Measurements from ENCODE around the gene MAP2K2. TPM values are rescaled to one million over a fixed set of nuclear protein-coding genes. Genes with fewer than 3 reads are reported as not detected.

The MAP2K2 gene
- total and polyA plus RNA-seq, 9 of the 15 experiments (the other 6 are each of a cell fraction or from before 2014, with no cell fraction given), result 1.0 to 151 (median 58.3) TPM

DNA sequence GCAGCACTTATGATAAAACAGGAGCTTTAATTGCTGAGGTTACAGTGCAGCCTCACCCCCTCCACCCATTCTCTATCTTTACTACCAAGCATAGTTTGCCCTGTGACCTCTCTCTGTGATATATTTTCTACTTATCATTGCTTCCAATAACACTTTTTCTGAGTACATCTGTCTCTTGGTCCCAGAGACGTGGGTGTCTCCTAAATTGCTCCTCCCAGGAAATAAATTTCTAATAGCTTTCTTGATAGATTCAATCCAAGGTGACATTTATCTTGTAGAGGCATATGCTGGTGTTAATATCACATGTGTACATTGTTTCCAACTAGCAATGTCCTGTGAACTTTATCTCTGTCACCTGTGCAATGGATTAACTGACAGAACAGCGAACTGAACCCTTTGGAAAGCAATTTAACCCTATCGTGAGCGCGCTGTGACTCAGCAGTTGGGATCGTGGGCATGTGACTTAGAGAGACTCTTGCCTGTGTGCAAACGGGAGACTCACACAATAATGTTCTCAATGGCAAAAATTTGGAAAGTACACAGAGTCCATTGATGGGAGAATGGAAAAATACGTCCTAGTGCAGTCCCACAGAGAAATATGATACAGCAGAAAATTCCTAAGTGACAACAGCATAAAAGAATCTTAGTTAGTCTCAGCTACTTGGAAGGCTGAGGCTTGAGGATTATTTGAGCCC is 7.0 kb upstream of the MAP2K2 start (continued):
- TF ChIP-seq ZFX (CRISPR knock-in tag; IDR thresholded peaks at IDR 0.05) (peak; percentile 26; the same call in 1 of the 2 replicates), XRCC5 (IDR thresholded peaks at IDR 0.05; ENCODE audit: low read depth, low read length) (no peak), CC2D1A (IDR thresholded peaks at IDR 0.05) (peak; percentile 62; the same call in 1 of the 2 replicates), DACH1 (IDR thresholded peaks at IDR 0.05; ENCODE audit: partially characterized antibody) (peak; percentile 97), CBFA2T3 (IDR thresholded peaks at IDR 0.05) (peak; percentile 97), BRD4 (IDR thresholded peaks at IDR 0.05) (no peak), SMARCE1 (IDR thresholded peaks at IDR 0.05) (peak; percentile 83), TEAD4 (IDR thresholded peaks at IDR 0.05; ENCODE audit: low read length) (peak; percentile 94), TEAD4 (CRISPR knock-in tag; IDR thresholded peaks at IDR 0.05; ENCODE audit: borderline replicate concordance) (no peak), ZNF41 (CRISPR knock-in tag; conservative IDR thresholded peaks at IDR 0.05) (0 out of 2 replicates have a peak, but pooled peaks have one; percentile 49), PHB2 (IDR thresholded peaks at IDR 0.05; ENCODE audit: low read depth) (peak; percentile 72), DPF2 (IDR thresholded peaks at IDR 0.05) (peak; percentile 92), ZNF311 (CRISPR knock-in tag; IDR thresholded peaks at IDR 0.05) (no peak), NRF1 (conservative IDR thresholded peaks at IDR 0.05 in 1 of 2, IDR thresholded peaks at IDR 0.05 in 1 of 2) (0 out of 4 replicates have a peak, but pooled peaks of 1 of the 2 experiments have one; percentile 4), MXI1 (IDR thresholded peaks at IDR 0.05; ENCODE audit: low read depth, low read length) (0 out of 2 replicates have a peak, but pooled peaks have one; percentile 8), NBN (IDR thresholded peaks at IDR 0.05; ENCODE audit: low read depth) (no peak), E2F3 (CRISPR knock-in tag; IDR thresholded peaks at IDR 0.05) (no peak), NELFE (IDR thresholded peaks at IDR 0.05; ENCODE audit: insufficient read depth, insufficient read length) (no peak), KLF16 (IDR thresholded peaks at IDR 0.05) (peak; percentile 82; the same call in 1 of the 2 replicates), FOXA3 (CRISPR knock-in tag; conservative IDR thresholded peaks at IDR 0.05 in 1 of 2, IDR thresholded peaks at IDR 0.05 in 1 of 2) (peak; percentile 20 to 30; a peak in 2 of 4 replicates), ZZZ3 (IDR thresholded peaks at IDR 0.05) (no peak)
- TF ChIP-seq, protein P1, sequence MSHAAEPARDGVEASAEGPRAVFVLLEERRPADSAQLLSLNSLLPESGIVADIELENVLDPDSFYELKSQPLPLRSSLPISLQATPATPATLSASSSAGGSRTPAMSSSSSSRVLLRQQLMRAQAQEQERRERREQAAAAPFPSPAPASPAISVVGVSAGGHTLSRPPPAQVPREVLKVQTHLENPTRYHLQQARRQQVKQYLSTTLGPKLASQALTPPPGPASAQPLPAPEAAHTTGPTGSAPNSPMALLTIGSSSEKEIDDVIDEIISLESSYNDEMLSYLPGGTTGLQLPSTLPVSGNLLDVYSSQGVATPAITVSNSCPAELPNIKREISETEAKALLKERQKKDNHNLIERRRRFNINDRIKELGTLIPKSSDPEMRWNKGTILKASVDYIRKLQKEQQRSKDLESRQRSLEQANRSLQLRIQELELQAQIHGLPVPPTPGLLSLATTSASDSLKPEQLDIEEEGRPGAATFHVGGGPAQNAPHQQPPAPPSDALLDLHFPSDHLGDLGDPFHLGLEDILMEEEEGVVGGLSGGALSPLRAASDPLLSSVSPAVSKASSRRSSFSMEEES (CRISPR knock-in tag; IDR thresholded peaks at IDR 0.05), result peak; percentile 31
- TF ChIP-seq, protein P2, sequence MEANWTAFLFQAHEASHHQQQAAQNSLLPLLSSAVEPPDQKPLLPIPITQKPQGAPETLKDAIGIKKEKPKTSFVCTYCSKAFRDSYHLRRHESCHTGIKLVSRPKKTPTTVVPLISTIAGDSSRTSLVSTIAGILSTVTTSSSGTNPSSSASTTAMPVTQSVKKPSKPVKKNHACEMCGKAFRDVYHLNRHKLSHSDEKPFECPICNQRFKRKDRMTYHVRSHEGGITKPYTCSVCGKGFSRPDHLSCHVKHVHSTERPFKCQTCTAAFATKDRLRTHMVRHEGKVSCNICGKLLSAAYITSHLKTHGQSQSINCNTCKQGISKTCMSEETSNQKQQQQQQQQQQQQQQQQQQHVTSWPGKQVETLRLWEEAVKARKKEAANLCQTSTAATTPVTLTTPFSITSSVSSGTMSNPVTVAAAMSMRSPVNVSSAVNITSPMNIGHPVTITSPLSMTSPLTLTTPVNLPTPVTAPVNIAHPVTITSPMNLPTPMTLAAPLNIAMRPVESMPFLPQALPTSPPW (CRISPR knock-in tag; IDR thresholded peaks at IDR 0.05), result peak; percentile 20; the same call in 1 of the 2 replicates
- TF ChIP-seq, protein P3, sequence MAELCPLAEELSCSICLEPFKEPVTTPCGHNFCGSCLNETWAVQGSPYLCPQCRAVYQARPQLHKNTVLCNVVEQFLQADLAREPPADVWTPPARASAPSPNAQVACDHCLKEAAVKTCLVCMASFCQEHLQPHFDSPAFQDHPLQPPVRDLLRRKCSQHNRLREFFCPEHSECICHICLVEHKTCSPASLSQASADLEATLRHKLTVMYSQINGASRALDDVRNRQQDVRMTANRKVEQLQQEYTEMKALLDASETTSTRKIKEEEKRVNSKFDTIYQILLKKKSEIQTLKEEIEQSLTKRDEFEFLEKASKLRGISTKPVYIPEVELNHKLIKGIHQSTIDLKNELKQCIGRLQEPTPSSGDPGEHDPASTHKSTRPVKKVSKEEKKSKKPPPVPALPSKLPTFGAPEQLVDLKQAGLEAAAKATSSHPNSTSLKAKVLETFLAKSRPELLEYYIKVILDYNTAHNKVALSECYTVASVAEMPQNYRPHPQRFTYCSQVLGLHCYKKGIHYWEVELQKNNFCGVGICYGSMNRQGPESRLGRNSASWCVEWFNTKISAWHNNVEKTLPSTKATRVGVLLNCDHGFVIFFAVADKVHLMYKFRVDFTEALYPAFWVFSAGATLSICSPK (IDR thresholded peaks at IDR 0.05; ENCODE audit: borderline replicate concordance), result no peak
- TF ChIP-seq, protein P4, sequence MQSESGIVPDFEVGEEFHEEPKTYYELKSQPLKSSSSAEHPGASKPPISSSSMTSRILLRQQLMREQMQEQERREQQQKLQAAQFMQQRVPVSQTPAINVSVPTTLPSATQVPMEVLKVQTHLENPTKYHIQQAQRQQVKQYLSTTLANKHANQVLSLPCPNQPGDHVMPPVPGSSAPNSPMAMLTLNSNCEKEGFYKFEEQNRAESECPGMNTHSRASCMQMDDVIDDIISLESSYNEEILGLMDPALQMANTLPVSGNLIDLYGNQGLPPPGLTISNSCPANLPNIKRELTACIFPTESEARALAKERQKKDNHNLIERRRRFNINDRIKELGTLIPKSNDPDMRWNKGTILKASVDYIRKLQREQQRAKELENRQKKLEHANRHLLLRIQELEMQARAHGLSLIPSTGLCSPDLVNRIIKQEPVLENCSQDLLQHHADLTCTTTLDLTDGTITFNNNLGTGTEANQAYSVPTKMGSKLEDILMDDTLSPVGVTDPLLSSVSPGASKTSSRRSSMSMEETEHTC (IDR thresholded peaks at IDR 0.05), result peak; percentile 82
